ENCODE results near the gene DPPA2. TPM values are rescaled to one million over a fixed set of nuclear protein-coding genes. Genes with fewer than 3 reads are reported as not detected.

The DPPA2 gene
- total and polyA plus RNA-seq, 9 donors: not detected

GRCh38 chr3:109338322-109338721 lies 22.0 kb upstream of the DPPA2 start:
- intact Hi-C loops (cut with DNase I): no loop called here
- no peak for TF ChIP-seq EP300 (IDR thresholded peaks at IDR 0.05)
- TF ChIP-seq, protein P1, sequence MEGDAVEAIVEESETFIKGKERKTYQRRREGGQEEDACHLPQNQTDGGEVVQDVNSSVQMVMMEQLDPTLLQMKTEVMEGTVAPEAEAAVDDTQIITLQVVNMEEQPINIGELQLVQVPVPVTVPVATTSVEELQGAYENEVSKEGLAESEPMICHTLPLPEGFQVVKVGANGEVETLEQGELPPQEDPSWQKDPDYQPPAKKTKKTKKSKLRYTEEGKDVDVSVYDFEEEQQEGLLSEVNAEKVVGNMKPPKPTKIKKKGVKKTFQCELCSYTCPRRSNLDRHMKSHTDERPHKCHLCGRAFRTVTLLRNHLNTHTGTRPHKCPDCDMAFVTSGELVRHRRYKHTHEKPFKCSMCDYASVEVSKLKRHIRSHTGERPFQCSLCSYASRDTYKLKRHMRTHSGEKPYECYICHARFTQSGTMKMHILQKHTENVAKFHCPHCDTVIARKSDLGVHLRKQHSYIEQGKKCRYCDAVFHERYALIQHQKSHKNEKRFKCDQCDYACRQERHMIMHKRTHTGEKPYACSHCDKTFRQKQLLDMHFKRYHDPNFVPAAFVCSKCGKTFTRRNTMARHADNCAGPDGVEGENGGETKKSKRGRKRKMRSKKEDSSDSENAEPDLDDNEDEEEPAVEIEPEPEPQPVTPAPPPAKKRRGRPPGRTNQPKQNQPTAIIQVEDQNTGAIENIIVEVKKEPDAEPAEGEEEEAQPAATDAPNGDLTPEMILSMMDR (IDR thresholded peaks at IDR 0.05): no peak
- TF ChIP-seq POLR2A (IDR thresholded peaks at IDR 0.05): no peak
- Histone ChIP-seq H3K27me3 (no peaks in the 10 kb centered on the region), H3K27ac (no peak overlapping the region), H3K4me1 (ENCODE audit: insufficient read depth) (no peaks in the 10 kb centered on the region), H3K36me3 (no peaks in the 10 kb centered on the region), H3K4me3 (no peak overlapping the region), H3K9me3 (no peaks in the 10 kb centered on the region)
- 64 to 69% (median 68%) methylated on average over 4 of the region's 4 CpGs for WGBS, 3 donors
- DNase-seq: no peak

DNA sequence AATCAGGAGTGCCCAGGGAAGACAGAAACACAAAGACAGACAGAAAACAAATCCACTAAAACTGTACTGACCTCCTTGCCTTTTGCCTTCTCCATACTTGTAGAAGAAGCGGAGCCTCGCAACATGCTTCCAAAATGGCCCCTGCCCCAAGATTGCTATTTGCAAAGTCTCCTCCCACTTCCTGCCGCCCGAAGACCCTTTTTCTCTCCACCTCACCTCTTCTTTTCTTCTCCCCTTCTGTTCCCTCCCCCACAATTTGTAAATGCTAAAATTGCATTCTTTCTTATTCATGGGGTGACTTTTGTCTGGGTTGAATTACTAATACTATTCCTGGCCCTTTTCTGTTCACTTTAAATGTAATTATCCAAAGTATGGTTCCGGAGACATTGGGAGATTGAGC lies 21.1 kb upstream of the DPPA2 start, which contains the start of gene DPPA4:
DPPA4 (minus strand) TSS at position 154 of the 400 bp plus-strand sequence; CDS start at position 125, 29 bp downstream.
- Histone ChIP-seq H3K9me3 (no peaks in the 10 kb centered on the region), H3K36me3 (no peaks in the 10 kb centered on the region), H3K27ac (no peak within 1 kb of the TSS), H3K27me3 (no peaks in the 10 kb centered on the region), H3K4me3 (no peak within 1 kb of the TSS), H3K4me1 (ENCODE audit: insufficient read depth) (no peaks in the 10 kb centered on the region)
- 77 to 84% (median 80%) methylated on average over 5 of the region's 5 CpGs for WGBS, 3 donors
- intact Hi-C loops (cut with DNase I): no loop called here
- no peak for DNase-seq
- TF ChIP-seq, protein P1 (IDR thresholded peaks at IDR 0.05): no peak
- TF ChIP-seq EP300 (IDR thresholded peaks at IDR 0.05) (no peak), POLR2A (IDR thresholded peaks at IDR 0.05) (no peak)

DNA sequence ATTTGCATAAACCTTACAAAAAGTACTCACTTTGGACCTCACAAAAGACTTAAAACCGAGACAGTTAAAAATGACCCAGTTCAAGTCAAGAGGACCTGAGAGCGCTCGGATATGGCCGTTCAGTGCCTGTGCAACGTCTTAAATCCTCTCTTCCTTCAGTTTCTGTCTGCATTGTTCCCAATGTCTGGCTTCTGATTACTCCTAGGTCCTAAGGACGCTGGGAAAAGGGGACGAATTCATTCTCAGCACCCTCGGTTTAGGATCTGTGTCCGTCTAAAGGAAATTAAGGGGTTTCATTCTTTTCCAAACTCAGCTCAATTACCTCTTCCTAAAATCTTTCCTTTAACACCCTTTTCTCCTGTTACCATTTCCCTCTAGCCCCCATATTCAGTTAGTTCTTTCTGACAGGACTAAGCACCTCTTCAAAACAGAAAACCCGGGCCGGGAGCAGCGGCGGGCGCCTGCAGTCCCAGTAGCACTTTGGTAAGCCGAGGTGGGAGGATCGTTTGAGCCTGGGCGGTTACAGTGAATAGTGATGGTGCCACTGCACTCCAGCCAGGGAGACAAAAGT lies 20.1 kb upstream of the DPPA2 start:
- WGBS, 3 donors: 12 to 15% (median 13%) methylated on average over 17 of the region's 17 CpGs
- Histone ChIP-seq H3K4me3 (no peak overlapping the region), H3K36me3 (no peaks in the 10 kb centered on the region), H3K27ac (no peak overlapping the region), H3K9me3 (no peaks in the 10 kb centered on the region), H3K4me1 (ENCODE audit: insufficient read depth) (no peaks in the 10 kb centered on the region), H3K27me3 (no peaks in the 10 kb centered on the region)
- intact Hi-C loops (cut with DNase I): no loop called here
- no peak for DNase-seq
- TF ChIP-seq POLR2A (IDR thresholded peaks at IDR 0.05): no peak
- no peak for TF ChIP-seq EP300 (IDR thresholded peaks at IDR 0.05)

- intact Hi-C loops (cut with DNase I): no loop called here
- Histone ChIP-seq H3K27me3 (no peaks in the 10 kb centered on the region), H3K27ac (no peak overlapping the region), H3K9me3 (no peaks in the 10 kb centered on the region), H3K4me1 (ENCODE audit: insufficient read depth) (no peaks in the 10 kb centered on the region), H3K4me3 (no peak overlapping the region), H3K36me3 (no peaks in the 10 kb centered on the region)
- TF ChIP-seq EP300 (IDR thresholded peaks at IDR 0.05) (no peak), POLR2A (IDR thresholded peaks at IDR 0.05) (no peak)
- TF ChIP-seq, protein P1 (IDR thresholded peaks at IDR 0.05): no peak
- DNase-seq: no peak
- 92 to 95% (median 93%) methylated on average over 1 of the region's 1 CpG for WGBS, 3 donors
Observed at GRCh38 chr3:109334572-109334971, 18.3 kb upstream of the DPPA2 start.

DNA sequence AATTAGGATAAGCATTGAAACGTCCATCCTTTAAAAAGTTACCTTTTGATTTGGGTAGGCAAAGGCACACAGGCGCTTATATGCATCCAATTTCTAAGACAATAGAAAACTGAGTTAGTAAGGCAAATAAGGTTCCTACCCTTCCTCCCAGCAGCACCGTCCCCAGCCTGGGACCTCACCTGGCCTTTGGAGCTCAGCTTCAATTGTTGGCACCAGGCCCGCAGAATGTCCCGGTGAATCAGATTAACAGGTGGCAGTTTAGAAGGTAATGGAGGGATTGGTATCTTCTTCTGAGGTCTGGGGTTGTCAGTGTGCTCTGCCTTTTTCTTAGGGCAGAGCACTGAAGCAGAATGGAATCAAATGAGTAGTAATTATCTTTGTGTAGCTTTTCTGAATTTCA lies 15.4 kb upstream of the DPPA2 start:
- H3K36me3 ChIP-seq: no peaks in the 10 kb centered on the region

More for the DNA sequence above, 15.4 kb upstream of the DPPA2 start:
- no peak for TF ChIP-seq POLR2A (IDR thresholded peaks at IDR 0.05)
- TF ChIP-seq, protein P1 (IDR thresholded peaks at IDR 0.05): no peak
- TF ChIP-seq EP300 (IDR thresholded peaks at IDR 0.05): no peak
- Histone ChIP-seq H3K27ac (no peak overlapping the region), H3K4me1 (ENCODE audit: insufficient read depth) (no peaks in the 10 kb centered on the region), H3K9me3 (no peaks in the 10 kb centered on the region), H3K4me3 (no peak overlapping the region), H3K27me3 (no peaks in the 10 kb centered on the region)
- no peak for DNase-seq
- intact Hi-C loops (cut with DNase I): no loop called here
- WGBS, 3 donors: 77 to 78% (median 78%) methylated on average over 5 of the region's 5 CpGs
